ENCODE measurements around the gene HBS1L.

DNA sequence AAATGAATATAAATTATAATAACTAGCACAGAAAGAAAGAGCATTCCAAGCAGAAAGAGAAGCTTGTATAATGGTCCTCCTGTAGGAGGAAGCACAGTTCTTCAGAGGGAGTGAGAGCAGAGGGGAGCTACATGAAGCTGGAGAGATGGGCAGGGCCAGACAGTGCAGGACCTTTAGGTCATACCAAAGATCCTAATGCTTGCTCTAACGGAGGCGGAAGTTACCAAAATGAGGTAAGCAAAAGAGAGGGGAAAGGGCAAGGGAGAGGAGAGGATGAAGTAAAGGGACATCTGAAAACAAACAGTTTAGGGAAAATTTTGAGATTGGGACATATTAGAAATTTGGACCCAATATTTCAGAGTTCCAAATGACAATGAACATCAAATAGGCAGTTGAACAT is 50.2 kb downstream of the HBS1L start:
- TF ChIP-seq, protein P1, sequence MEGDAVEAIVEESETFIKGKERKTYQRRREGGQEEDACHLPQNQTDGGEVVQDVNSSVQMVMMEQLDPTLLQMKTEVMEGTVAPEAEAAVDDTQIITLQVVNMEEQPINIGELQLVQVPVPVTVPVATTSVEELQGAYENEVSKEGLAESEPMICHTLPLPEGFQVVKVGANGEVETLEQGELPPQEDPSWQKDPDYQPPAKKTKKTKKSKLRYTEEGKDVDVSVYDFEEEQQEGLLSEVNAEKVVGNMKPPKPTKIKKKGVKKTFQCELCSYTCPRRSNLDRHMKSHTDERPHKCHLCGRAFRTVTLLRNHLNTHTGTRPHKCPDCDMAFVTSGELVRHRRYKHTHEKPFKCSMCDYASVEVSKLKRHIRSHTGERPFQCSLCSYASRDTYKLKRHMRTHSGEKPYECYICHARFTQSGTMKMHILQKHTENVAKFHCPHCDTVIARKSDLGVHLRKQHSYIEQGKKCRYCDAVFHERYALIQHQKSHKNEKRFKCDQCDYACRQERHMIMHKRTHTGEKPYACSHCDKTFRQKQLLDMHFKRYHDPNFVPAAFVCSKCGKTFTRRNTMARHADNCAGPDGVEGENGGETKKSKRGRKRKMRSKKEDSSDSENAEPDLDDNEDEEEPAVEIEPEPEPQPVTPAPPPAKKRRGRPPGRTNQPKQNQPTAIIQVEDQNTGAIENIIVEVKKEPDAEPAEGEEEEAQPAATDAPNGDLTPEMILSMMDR (IDR thresholded peaks at IDR 0.05; ENCODE audit: borderline replicate concordance, extremely low read depth, low read length, poor library complexity, severe bottlenecking): peak; percentile 16
- no peak for TF ChIP-seq EZH2 (IDR thresholded peaks at IDR 0.05; ENCODE audit: borderline replicate concordance, low read depth, low read length, severe bottlenecking)

All from DND-41 (cell line).